HG02798 (cell line): Measurements from ENCODE around the gene GNAL.

Experiments used
- ATAC-seq: cut with Tn5 transposase; IDR thresholded peaks from one replicate; pipeline ENCODE4 v1.9.1; 2021; ENCODE audit warnings: mild to moderate bottlenecking; ENCODE audit not compliant: unreplicated experiment, poor library complexity

The GNAL gene

DNA sequence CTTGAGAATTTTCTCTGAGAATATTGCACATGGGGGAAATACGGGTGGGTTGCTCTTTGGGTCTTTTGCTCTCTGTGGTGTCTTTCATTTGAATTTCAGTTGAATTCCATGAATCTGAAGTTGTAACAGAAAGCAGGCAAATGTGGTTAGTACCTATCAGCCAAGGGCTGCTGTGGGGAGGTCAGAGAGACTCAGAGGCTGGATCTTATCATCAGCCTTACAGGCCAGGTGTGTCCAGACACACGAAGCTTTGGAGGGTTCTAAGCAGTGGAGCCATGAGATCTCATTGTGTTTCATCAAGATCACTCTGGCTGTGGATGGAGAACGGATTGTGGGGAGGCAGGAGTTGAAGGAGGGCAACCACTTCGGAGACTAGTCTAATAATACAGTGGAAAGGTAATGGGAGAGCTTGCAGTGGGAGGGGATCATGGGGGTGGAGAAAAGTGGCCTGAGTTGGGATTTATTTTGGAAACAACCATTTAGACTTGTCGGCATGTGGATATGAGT is 68.1 kb downstream of the GNAL start:
- ATAC-seq: no peak

DNA sequence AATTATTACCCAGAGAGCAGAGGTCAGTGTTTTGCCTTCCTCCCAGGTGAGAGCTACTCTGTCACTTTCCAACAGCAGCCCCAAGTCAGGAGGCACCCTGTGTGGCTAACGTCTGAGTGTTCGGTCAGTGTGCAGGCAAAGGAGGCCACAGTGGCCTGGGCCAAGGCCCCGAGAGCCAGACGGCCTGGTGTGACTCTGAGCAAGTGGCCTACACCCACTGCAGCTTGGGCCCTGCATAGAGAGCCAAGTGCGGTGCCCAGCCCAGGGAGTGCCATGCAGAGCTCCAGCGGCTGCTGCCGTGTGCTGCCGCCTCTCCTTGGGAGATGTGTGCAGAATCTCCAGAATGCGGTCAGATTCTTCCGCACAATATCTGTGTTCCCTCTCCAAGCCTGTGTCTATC is 70.4 kb downstream of the GNAL start:
- no peak for ATAC-seq

DNA sequence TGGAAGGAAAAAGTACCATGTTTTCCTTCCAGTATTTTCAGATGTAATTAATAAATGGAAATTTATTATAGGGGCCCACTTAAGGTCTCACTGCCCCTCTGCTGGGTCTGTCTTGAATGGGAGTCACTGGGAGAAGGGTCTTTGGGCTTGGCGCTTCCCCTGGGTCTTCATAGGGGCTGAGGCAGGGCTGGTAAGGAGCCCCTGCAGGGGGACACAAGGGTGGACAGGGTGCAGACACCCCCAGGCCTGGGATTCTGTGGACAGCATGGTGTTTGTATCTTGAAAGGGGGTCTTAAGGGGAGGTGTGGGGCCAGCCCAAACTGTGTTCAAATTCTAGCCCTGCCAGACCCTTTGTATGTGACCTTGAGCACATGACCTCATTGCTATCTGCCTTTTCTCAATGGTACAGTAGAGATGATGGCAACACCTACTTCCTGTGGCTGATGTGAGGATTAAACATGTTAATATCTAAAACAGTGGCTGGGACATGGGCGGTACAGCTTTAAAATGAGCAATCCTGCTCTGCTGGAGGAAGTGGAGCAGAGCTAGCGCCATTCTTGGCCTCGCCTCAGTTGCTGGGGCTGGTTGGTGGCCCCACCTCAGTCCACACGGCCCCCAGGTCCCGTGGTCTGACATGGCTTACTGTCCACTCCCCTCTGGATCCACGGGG is 71.6 kb downstream of the GNAL start:
- no peak for ATAC-seq

DNA sequence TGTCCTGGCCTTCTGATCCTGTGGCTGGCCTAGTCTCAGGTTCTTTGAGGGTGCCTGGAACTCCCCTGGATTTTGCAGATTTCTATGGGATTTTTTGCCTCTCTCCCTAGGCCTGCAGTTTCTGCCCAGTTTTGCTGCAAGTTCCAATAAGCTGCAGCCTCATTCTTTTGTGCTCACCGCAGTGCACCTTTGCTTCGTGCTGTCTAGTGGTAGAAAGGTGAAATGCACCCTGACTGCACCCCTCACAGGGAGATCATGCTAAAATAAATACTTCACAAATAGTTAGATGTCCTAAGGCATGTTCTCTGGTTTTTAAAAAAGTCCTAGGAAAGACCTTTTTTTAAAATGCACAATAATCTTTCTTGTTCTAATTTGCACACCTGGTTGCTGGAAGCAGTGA is 72.5 kb downstream of the GNAL start:
- no peak for ATAC-seq

DNA sequence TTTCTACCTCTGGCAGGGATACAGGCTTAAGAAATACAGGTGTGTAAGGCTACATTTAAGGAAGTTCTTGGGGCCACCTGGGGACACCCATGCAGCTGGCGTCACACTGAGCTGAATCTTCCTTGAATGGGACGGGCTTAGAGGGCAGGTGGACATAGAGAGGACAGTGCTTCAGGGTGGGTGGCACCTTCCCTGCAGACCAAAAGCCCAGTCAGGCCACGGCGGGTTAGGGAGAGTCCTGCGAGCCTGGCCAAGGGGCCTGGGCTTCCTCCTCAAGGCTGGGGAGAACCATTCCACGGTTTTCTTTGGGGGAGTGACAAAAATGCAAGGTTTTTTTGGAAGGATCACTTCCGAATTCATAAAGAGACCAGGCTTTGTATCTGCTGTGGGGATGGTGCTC is 73.4 kb downstream of the GNAL start:
- no peak for ATAC-seq

DNA sequence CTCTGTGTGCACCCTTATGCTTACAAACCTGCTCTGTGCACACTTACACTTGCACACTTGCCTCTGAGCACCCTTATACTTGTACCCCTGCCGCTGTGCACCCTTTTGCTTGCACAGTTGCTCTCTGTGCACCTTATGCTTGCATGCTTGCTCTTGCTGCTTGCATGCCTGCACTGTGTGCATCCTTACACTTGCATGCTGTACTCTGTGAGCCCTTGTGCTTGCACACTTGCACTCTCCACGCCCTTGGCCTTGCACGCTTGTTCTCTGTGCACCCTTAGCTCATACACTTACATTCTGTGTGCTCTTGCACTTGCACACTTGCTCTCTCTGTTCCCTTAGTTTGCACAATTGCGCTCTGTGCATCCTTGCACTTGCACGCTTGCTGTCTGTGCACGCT is 78.3 kb downstream of the GNAL start:
- ATAC-seq: no peak

DNA sequence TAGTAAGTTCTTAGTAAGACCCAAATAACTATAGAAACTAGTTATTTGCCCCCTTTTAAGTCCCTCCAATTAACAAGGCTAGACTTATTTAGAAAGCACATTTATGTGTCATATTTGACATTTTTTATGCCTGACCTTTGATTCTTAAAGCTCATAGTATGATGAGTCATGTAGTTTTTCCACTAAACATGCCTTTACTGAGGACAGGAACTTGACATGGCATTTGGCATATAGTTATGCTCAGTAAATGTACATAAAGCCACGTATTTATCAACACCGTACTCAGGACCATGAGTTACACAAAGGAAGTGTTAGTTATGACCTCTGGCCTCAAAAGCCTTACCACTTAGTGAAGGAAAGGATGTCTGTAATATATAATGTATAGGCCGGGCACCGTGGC is 78.9 kb downstream of the GNAL start:
- no peak for ATAC-seq

DNA sequence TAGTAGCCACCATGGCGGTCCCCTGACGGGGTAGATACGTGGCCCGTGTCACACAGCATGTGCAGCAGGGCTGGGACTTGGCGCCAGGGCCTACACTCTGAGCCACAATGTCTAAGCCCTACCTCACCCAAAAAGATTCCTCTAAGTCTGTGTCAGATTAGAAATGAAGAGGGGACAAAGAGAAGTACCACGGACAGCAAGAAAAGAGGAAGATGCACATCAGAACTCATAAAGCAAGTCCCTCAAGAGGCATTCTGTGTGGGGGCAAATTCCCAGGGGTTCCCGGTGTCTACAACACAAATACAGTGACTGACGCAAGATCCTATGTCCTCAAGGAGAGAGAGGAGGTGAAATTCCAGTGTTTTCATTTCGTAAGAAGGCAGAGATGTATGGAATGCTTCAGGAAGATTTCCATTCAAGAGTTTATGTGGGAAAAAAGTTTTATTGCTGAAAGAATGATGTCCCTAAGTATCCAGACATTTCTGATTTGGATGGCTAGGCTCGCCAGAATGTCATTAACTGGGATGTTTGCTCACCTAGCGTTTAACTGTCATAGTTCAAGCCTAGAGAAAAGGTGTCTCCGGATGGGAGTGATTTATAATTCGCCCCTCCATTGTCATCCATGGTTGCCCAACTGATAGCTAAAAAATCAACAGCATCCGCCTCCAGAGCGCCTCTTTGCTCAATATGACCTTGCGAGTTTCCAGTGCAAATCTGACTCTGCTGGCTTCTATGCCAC is 86.5 kb downstream of the GNAL start:
- ATAC-seq: no peak

DNA sequence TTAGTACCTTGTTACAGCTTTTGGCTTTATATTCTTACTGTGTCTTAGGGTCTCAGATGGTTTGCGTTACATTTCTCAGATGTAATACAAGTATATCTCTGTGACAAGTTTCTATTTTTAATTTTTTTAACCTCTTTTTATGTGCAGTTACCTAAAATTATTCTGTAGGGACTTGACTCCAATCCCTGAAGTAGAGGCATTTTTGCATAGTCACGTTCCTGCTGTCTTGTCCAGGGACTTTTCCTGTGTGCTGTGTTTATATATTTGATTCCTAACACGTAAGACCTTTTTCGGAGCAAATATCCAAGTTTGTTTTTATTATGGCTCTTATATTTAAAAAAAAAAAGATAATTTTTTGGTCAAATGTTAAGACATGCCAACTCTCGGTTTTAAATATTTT is 91.0 kb downstream of the GNAL start:
- ATAC-seq: no peak

DNA sequence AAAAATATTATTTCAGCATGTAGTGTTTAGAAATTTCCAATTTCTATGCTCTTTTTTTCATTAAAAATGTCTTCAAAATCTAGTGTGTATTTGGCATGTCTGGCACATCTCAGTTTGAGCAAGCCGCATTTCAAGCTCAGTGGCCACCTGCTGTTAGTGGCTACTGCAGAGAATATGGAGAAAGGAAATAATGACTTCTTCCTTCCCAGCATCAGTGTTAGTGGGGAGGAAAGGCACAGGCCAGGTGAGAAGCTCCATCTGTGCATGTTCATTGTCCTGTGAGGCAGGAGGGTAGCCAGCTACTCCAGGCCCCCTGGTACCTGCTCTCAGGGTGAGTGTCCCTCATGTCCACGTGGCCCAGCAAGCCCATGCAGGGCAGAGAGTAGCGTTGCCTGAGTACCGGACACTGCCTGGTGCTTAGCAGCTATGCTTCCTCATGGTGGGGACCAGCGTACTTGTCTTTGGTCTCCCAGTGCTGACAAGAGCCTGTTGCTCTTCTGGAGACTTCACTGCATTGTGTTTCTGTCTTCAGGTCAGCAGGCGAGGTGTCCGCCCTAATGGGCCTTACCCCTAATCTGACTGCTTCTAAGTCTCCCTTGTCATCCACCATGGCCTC is 94.8 kb downstream of the GNAL start:
- no peak for ATAC-seq

DNA sequence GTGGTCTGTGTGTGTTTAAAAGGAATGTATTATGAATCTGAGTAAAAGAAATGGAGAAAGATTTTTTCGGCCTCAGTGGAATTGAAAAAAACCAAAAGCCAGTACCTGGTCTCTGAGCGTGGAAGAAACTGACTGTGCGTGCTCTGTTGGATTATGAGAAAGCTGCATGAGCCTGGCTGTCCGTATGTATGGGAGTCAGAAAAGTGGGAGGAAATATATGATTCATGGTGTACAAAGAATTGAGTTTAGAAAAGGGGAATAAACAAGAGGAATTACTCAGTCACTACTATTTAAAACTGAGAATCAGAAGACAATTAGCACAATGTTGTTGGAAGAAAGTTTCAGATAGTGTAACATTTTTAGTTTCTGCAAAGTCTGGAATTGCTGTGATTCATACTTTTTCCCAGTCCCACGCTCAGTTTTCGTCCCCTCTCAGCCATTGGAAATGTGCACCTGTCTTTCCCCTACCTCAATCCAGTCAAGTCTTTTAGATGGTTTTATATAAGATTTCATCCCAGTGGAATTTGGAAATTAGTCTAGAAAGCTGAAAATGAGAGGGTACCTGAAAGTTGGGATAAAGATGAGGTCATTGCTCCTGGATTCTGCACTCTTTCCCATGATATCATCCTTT is 95.7 kb downstream of the GNAL start:
- no peak for ATAC-seq

DNA sequence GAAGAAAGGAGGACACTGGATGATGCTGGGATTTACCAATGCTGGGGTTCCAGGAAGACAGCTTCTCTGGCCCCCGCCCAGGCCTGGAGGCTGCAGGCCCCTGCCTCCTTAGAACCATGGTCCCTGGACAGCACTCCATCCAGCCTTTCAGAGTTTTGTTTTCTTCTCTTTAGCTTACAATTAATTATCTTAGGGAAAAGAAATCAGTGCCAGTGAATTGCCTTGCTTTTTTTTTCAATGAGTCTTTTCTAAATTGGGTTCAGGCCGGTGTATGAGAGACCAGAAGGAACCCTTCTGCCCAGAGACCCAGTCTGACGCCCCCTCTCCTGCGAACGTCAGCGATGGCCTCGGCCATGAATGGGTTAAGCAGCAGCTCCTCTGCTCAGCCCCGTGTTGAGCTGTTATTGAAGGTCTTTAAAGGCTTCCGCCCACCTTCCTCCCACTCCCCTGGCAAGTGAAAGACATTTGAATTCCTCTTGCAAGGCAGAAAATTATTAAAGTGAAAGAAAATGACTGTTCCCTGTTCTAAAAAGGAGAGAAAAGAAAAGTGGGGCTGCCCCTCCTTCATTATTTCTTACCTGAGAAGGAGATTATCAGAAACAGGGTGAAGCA is 96.5 kb downstream of the GNAL start:
- ATAC-seq: no peak

DNA sequence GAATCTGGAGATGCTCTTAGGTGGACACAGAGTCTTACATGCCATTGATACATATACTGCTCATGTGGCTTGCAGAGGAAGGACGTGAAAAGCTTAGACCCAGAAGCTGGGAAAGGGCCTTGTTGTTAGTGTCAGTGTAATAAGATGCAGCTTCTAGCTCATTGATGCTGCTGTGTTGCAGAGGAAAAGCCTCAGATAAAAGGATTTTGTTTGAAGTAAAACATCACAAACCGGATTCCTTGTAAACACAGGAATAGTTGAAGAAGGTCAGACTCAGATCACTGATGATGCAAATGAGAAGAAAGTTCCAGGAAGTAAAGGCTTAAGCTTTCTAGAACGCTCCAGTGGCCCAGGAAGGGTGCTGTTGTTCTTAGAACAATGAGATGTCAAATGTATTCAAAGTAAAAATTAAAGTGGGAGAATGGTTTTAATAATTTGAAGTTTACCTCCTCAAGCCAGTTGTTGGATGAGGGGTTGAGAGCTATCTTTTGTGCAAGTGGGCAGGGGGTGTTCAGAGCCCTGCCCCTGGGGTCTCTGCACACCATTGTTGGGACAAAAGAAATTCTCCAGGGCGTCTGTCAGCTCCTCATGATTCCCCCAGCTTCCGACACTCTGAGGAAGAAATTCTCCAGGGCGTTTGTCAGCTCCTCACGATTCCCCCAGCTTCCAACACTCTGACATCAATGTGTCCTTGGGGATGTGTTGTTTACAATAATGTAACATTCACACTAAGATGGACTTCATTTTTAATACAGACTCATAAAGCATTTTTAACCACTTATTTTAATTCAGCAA is 100.8 kb downstream of the GNAL start:
- ATAC-seq: no peak

DNA sequence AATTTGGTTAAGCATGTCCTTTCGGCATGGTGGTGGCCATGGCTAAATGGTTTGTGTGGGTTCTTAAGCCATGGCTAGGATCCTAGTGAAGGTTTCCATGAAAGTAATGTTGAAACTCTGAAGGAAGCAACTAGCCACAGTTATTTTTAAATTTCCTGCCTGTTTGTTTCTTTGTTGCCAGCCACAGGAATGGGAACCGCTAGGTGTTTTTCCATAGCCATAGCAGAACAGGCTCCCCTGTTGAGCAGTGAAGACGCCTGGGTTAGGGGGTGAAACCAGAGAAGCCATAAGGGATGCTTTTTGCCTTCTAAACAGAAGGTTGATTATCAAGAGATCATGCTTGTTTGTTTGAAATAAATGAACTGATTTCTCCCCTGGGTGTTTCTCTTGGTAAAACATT is 102.1 kb downstream of the GNAL start:
- ATAC-seq: no peak

DNA sequence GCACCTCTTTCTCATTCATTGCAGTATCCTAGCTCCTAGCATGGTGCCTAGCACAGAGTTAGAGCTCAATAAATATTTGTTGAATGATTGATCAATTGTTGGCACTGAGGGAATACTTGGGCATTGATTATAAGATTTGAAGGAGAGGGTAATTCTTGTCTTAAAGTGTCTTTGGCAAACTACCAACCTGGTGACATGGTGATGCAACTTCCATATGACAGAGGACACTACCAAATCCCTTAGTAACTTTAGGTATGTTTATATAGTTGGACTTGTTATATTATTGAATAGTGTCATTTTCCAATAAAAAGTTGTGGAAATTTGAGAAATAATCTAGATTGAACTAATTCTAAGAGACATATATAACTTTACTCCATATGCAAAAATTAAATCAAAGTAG is 103.6 kb downstream of the GNAL start:
- no peak for ATAC-seq

DNA sequence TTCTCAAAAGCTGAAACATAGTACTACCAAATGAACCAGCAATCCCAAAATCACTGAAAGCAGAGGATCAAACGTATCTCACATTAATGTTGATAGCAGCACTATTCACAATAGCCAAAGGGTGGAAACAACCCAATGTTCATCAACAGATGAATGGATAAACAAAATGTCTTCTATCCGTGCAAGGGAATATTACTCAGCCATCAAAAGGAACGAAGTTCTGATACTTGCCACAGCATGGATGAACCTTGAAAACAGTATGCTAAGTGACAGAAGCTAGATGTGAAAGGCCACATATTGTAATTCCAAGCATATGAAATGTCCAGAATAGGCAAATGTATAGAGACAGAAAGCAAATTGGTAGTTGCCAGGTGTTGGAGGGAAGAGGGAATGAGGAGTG is 105.1 kb downstream of the GNAL start:
- ATAC-seq: no peak

DNA sequence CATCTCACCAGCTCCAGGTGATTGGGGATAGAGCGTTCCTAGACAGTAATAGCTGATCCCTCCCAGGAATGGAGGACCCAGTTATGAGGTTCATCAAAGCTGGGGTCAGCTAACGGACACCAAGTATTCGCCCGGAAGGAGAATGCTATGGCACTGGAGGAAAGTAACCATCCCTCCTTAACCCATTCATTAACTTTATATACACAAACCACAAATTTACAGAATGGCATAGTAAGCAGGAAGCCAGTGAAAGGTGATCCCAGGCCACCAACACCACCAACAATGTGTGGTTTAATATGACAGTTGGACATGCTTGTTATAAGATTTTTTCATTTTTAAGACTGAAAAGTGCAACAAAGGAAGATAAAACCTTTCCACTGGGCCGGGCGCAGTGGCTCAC is 106.9 kb downstream of the GNAL start:
- no peak for ATAC-seq

DNA sequence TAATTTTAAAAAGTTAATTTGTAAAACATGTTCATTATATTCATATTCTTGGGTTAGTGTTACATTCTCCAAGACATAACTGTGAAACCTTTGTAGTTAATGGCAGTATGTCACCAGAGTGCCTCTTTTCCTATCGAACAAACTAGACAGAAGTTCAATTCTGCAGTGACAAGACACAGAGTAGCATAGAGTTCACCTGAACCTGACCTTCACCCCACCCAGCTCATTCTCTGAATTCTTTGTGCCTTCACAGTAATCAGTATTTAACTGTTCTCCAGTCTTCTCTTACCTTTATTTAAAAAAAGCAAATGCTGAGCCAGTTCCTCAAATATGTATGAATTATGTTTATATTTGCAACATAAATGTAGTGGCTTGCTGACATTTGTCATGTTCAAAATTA is 109.2 kb downstream of the GNAL start:
- no peak for ATAC-seq

DNA sequence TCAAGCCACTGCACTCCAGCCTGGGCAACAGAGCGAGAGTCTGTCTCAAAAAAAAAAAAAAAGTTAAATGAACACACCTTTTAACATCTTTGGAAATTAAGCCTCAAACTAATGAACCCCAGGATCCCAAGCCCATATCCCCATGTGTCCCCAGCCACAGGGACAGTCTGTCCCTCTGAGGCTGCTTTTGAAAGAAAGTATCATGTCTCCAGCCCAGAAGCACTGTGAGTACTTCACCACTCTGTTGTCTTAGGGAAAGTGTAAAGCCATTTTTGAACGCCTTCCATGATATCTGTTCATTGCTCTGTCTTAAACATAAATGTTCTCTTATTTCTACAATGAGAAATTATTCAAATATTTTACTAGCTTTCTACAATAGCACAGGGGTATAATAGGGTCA is 110.0 kb downstream of the GNAL start:
- no peak for ATAC-seq
